Measurements from ENCODE around the gene LRRC28. TPM values are rescaled to one million over a fixed set of nuclear protein-coding genes. Genes with fewer than 3 reads are reported as not detected.

Gene LRRC28
- total RNA-seq, 4 donors from 2014 or later: 29.3 to 39.7 (median 34.8) TPM

DNA sequence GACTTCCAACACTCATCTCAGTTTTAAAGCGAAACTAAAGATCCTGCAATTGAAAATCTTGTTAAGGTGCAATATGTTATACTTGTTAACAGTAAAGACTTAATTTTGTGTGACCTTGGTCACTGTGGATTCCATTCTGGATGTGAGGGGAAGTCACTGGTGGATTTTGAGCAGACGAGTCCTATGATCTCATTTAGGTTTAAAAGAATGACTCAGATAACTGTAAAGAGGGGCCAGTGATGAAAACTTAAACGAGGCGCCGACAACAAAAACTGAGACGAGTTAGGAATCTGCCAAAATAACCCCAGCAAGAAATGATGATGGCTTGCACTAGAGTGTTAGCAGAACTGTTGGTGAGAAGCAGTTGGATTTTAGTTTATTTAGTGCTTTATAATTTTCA lies 56.5 kb downstream of the LRRC28 start:
- no peak overlapping the region for H3K4me3 ChIP-seq (ENCODE audit: low read depth, poor library complexity, severe bottlenecking)

DNA sequence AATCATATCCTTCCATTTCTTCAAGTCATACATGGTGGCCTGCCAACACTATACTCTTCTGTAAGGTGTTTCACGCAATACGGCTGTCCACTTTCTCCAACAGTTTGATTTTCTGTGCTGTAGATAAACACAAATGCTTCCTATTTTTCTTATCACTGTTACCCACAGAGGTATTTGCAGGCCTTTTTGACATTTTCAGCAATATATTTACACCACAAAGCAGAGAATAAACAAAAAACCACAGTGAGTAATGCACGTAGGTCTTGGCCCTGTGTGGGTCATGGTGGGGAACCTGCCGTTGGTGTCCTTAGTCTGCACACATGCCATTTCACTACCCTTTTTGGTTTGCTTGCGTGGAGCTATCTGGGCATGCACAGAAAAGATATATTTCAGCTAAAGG lies 59.5 kb downstream of the LRRC28 start:
- TF ChIP-seq CTCF (IDR thresholded peaks at IDR 0.05) (no peak), POLR2A (IDR thresholded peaks at IDR 0.05) (no peak)
- H3K4me3 ChIP-seq (ENCODE audit: low read depth, poor library complexity, severe bottlenecking): no peak overlapping the region
- intact Hi-C loops (cut with DNase I; ENCODE audit: low total_unique reads): no loop called here
- no peak for DNase-seq (ENCODE audit: low spot score in 2 of 2)
- 95 to 97% methylated on average over 5 of the region's 5 CpGs for WGBS, 2 donors

More for the DNA sequence above, 56.5 kb downstream of the LRRC28 start:
- intact Hi-C loops (cut with DNase I; ENCODE audit: low total_unique reads): no loop called here
- WGBS, 2 donors: 75 to 78% methylated on average over 6 of the region's 6 CpGs
- TF ChIP-seq CTCF (IDR thresholded peaks at IDR 0.05): no peak
- TF ChIP-seq POLR2A (IDR thresholded peaks at IDR 0.05): no peak
- DNase-seq (ENCODE audit: low spot score in 2 of 2): no peak

DNA sequence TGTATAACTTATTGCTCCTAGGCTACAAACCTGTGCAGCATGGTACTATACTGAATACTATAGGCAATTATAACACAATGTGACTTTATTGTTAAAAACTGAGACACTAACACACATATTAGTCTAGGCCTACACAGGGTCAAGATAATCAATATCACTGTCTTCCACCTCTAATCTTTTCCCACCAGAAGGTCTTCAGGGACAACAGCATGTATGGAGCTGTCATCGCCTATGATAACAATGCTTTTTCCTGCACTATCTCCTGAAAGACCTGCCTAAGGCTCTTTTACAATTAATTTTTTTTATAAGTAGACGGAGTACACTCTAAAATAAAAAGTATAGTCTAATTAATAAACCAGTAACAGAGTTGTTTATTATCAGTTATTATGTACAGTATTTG lies 60.9 kb downstream of the LRRC28 start:
- no peak overlapping the region for H3K4me3 ChIP-seq (ENCODE audit: low read depth, poor library complexity, severe bottlenecking)
- WGBS, 2 donors: 71 to 92% methylated on average over 2 of the region's 2 CpGs
- no peak for DNase-seq (ENCODE audit: low spot score in 2 of 2)
- TF ChIP-seq POLR2A (IDR thresholded peaks at IDR 0.05): no peak
- TF ChIP-seq CTCF (IDR thresholded peaks at IDR 0.05): no peak
- intact Hi-C loops (cut with DNase I; ENCODE audit: low total_unique reads): no loop called here

DNA sequence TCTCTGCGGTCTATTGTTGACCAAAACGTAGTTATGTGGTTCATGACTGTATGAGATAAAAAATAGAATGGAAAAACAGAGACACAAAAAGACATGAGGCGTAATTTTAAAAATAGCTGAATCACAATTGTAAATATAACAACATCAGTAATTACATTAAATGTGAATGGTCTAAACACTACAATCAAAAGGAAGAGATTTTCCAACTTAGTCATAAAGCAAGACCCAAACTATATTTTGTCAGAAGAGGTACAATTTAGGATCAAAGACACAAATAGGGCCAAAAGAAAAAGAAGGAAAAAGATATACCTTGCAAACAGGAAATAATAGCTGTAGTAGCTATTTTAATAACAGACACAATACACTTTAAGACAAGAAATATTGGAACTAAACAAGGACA lies 61.5 kb downstream of the LRRC28 start:
- intact Hi-C loops (cut with DNase I; ENCODE audit: low total_unique reads): no loop called here
- DNase-seq (ENCODE audit: low spot score in 2 of 2): no peak

GRCh38 chr15:99315636-99316035 lies 64.4 kb downstream of the LRRC28 start:
- no peak overlapping the region for H3K4me3 ChIP-seq (ENCODE audit: low read depth, poor library complexity, severe bottlenecking)
- 79 to 82% methylated on average over 2 of the region's 2 CpGs for WGBS, 2 donors
- no peak for DNase-seq (ENCODE audit: low spot score in 2 of 2)
- intact Hi-C loops (cut with DNase I; ENCODE audit: low total_unique reads): no loop called here
- TF ChIP-seq POLR2A (IDR thresholded peaks at IDR 0.05) (no peak), CTCF (IDR thresholded peaks at IDR 0.05) (no peak)

More for the DNA sequence above, 61.5 kb downstream of the LRRC28 start:
- no peak overlapping the region for H3K4me3 ChIP-seq (ENCODE audit: low read depth, poor library complexity, severe bottlenecking)
- 99% methylated on average over 3 of the region's 3 CpGs for WGBS, 2 donors
- no peak for TF ChIP-seq POLR2A (IDR thresholded peaks at IDR 0.05)
- TF ChIP-seq CTCF (IDR thresholded peaks at IDR 0.05): no peak

Measured in lower leg skin (tissue), 4 donors.